Activated CD4-positive, alpha-beta T cell treated with anti-CD3 and anti-CD28 coated beads, Interleukin-2, amount 50 U/mL, for 48 hours (primary cell): ENCODE measurements around the gene CIBAR2.

Source experiments
- DNase-seq, 2 experiments: peaks; one replicate each; pipeline ENCODE4 v3.0.0-alpha.2; 2020

Gene CIBAR2

GRCh38 chr16:85144026-85144915, 32.0 kb upstream of the CIBAR2 start:
- no peak for DNase-seq

DNA sequence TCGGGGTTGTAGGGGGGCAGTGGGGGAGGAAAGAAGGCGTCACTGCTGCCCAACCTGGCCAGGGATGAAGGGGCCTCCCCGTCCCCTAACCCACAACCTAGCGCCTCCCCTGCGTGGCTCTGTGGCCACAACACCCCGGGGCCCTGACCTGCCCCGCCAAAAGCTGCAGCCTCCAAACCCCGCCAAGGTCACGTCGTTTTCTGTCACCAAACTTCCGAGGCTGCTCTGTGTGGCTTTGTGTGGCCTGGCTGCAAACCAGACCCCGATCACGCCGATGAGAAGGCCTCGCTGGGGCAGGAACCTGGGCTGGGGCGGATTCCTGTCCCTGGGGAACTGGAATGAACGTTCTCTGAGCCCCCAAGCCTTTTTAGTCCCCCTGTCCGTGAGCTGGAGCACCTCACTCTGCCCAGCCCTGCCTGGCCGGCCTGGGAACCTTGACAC, 30.5 kb upstream of the CIBAR2 start:
- no peak for DNase-seq

- no peak for DNase-seq
Observed at GRCh38 chr16:85142129-85142513, 29.8 kb upstream of the CIBAR2 start.

GRCh38 chr16:85141491-85142128, 29.3 kb upstream of the CIBAR2 start:
- no peak for DNase-seq

DNA sequence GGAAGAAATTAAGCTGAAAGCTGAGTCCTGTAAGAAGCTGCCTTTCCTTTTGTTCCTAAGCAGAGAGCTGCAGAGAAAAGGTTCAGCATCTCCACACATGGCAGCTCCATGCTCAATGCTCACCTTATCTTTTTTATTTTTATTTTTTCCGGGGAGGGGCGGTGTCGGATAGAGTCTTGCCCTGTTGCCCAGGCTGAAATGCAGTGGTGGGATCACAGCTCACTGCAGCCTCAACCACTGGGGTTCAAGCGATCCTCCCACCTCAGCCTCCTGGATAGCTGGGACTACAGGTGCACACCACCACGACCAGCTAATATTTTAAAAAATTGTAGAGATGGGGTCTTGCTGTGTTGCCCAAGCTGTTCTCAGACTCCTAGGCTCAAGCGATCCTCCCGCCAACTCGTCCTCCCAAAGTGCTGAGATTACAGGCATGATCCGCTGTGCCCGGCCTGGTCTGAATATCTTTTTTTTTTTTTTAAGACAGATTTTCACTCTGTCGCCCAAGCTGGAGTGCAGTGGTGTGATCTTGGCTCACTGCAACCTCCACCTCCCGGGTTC, 28.3 kb upstream of the CIBAR2 start:
- DNase-seq, result no peak

DNA sequence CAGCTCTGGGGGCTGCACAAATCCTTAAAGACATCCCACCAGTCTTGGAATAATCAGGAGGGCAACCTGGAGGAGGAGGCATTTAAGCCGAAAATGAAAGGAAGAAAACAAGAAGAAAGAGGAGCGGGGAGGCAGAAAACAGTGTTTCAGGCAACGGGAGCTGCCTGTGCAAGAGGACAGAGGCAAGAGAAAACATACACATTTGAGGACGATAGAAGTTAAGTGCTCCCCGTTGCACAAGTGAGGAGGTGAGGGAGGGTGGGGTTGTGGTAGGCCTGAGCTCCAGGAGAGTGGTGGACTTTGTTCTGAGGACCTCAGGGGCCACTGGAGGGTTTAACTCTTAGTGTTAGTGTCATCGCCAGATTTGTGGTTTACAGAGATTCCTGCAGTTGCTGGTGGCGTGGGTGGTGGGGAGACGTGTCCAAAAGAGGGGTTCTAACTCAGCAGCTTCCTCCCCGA, 27.6 kb upstream of the CIBAR2 start:
- DNase-seq, result no peak

DNA sequence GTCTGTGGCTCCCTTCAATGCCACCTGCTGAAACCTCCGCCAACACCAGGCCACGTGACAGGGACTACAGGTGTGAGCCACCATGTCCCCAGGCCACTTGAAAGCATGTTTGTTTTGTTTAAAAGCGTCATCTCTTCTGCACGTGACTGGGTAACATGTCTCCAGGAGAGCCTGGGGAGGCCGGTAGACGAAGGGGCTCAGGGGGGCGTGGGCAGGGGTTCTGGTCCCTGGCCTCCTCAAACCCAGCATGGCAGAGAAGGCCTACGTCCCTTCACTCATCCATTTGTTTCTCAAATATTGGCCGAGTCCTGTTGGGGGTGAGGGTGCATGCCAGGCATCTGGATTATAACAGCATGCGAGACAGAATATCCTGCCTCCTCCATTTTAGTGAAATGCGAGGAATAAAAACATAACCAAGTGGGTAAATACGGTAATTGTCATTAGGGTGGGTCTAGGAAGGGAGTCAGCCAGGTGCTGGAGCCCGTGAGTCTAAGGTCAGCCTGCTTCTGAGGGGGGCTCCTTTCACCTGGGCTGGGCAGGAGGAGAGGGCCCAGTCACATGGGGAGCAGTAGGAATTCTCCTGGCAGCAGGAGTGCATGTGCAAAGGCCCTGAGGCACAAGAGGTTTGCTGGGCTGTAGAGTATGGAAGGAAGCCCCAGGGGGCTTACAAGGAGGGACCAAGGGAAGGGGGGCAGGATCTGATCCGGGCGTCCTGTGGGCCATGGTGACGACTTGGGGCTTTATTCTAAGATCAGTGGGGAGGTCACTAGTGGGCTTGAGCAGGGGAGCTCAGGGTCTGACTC, 26.8 kb upstream of the CIBAR2 start:
- DNase-seq, result no peak

GRCh38 chr16:85138073-85138824, 26.0 kb upstream of the CIBAR2 start:
- no peak for DNase-seq

DNA sequence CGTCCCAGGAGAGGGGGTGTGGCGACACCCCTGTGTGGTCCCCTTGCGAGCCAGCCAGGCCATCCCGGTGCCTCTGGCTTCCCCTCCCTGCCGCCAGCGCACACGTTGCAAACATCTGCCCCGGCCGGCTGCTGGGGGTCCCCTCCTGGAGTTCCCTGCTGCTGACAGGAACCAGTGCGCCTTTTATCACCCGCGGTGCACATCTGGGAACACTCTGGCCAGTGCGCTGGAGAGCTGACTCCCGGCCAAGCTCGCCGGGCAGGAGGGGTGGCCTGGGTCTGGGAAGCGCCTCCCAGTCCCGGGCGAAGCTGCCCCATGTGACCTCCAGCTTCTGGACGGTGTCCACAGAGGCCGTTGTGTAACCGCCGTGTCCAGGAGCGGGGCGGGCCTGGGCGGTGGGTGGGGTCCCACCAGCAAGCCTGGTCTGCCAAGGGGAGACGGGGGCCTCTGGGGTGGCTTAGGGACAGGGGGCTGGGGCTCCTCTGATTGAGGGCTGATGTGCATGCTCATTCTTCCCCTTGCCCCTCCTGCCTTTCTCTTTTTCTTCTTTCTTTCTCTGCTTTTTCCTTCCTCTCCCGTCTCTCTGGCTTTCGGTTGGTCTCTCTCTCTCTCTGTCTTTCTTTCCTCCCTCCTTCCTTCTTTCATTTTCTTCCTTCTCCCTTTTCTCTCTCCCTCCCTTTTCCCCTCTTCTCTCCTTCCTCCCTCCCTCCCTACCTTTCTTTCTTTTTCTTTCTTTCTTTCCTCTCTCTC, 25.2 kb upstream of the CIBAR2 start:
- no peak for DNase-seq

- no peak for DNase-seq
Observed at GRCh38 chr16:85136702-85137322, 24.5 kb upstream of the CIBAR2 start.

DNA sequence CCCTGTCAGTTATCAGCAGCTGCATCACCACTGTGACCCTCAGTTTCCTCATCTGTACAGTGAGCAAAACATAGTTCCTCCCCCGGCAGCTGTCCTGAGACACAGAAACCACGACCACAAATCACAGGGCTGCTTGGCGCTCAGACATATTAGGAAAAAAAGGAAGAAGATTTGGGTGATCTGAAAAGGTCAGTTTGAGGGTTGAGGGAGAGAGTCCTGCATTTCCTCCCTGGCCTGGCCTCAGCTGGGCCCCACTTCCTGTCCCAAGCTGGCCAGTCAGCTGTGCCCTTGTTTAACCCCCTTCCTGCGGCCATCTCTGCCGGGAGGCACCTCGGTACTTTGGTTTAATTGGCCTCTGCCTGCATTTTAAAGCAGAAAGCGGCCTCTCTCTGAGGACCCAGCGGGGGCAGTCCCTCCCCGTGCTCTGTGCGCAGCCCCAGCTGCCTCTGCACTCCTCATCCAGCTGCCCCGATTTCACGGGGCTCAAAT, 24.0 kb upstream of the CIBAR2 start:
- DNase-seq, result no peak

- DNase-seq, result no peak
Observed at GRCh38 chr16:85134789-85135142, 22.5 kb upstream of the CIBAR2 start.

- no peak for DNase-seq
Observed at GRCh38 chr16:85134076-85134788, 22.0 kb upstream of the CIBAR2 start.

GRCh38 chr16:85133290-85133599, 21.0 kb upstream of the CIBAR2 start:
- no peak for DNase-seq

- no peak for DNase-seq
Observed at GRCh38 chr16:85132456-85133289, 20.4 kb upstream of the CIBAR2 start.

GRCh38 chr16:85130705-85131028, 18.4 kb upstream of the CIBAR2 start:
- no peak for DNase-seq

GRCh38 chr16:85129876-85130704, 17.8 kb upstream of the CIBAR2 start:
- no peak for DNase-seq

GRCh38 chr16:85128079-85128837, 16.0 kb upstream of the CIBAR2 start:
- no peak for DNase-seq
